ENCODE measurements around the gene DENND11.

DENND11 gene

DNA sequence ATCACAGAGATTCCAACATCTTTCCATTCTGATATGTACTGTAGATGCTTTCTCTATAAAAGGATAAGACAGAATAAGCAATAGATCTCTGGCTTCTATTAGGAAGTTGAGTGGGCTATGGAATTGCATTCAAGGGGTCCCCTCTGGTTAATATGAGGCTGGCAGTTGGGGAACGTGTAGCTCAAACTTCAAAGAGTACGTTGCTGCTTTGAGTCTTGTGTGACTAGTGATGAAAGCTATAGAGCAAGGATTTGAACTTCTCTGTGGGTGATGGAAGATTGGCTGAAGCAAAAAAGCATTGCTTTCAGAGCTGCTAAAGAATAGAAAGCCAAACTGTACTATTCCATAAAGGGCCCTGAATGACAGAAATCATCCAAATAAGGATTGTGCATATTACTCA lies 12.6 kb upstream of the DENND11 start:
- Histone ChIP-seq H3K9ac (ENCODE audit: insufficient read length, low read depth) (no peak overlapping the region), H3K4me1 (ENCODE audit: insufficient read depth, insufficient read length) (no peaks in the 10 kb centered on the region), H3K4me3 (ENCODE audit: insufficient read length, low read depth) (no peak overlapping the region), H3K27me3 (ENCODE audit: insufficient read depth, insufficient read length) (no peaks in the 10 kb centered on the region), H3K36me3 (ENCODE audit: insufficient read depth, insufficient read length, low read length) (no peaks in the 10 kb centered on the region), H3K9me3 (ENCODE audit: insufficient read depth, low read length) (no peaks in the 10 kb centered on the region)
- no peak for DNase-seq (ENCODE audit: low read depth, low spot score)
- no peak for TF ChIP-seq ZNF274 (IDR thresholded peaks at IDR 0.05; ENCODE audit: low read depth, low read length)
- TF ChIP-seq SUZ12 (IDR thresholded peaks at IDR 0.05; ENCODE audit: extremely low read depth, insufficient read depth, insufficient read length) = no peak
- no peak for TF ChIP-seq YY1 (IDR thresholded peaks at IDR 0.05; ENCODE audit: insufficient read depth, insufficient read length)

DNA sequence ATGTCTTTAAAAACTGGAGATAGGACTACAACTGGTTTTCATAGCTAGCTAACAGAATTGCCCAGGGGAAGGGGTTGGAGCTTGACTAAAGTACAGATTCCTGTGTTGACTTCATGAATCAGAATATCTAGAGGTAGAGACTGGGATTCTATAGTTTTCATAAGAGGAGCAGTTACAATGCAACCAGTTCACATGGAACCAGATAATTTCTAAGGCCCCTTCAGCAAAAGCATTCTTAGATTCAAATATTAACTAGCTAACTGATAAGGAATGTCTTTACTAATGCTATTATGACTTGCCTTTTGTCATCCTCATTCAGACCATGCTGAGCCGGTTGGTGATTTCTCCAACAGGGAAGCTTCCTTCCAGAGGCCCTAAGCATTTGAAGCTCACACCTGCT lies 11.9 kb upstream of the DENND11 start:
- no peak for TF ChIP-seq SUZ12 (IDR thresholded peaks at IDR 0.05; ENCODE audit: extremely low read depth, insufficient read depth, insufficient read length)
- no peak for TF ChIP-seq ZNF274 (IDR thresholded peaks at IDR 0.05; ENCODE audit: low read depth, low read length)
- no peak for TF ChIP-seq YY1 (IDR thresholded peaks at IDR 0.05; ENCODE audit: insufficient read depth, insufficient read length)
- no peaks in the 10 kb centered on the region for H3K36me3 ChIP-seq (ENCODE audit: insufficient read depth, insufficient read length, low read length)
- DNase-seq (ENCODE audit: low read depth, low spot score) = no peak
- H3K4me1 ChIP-seq (ENCODE audit: insufficient read depth, insufficient read length) = no peaks in the 10 kb centered on the region
- no peaks in the 10 kb centered on the region for H3K9me3 ChIP-seq (ENCODE audit: insufficient read depth, low read length)
- H3K27me3 ChIP-seq (ENCODE audit: insufficient read depth, insufficient read length) = no peaks in the 10 kb centered on the region
- no peak overlapping the region for H3K9ac ChIP-seq (ENCODE audit: insufficient read length, low read depth)
- H3K4me3 ChIP-seq (ENCODE audit: insufficient read length, low read depth) = no peak overlapping the region

DNA sequence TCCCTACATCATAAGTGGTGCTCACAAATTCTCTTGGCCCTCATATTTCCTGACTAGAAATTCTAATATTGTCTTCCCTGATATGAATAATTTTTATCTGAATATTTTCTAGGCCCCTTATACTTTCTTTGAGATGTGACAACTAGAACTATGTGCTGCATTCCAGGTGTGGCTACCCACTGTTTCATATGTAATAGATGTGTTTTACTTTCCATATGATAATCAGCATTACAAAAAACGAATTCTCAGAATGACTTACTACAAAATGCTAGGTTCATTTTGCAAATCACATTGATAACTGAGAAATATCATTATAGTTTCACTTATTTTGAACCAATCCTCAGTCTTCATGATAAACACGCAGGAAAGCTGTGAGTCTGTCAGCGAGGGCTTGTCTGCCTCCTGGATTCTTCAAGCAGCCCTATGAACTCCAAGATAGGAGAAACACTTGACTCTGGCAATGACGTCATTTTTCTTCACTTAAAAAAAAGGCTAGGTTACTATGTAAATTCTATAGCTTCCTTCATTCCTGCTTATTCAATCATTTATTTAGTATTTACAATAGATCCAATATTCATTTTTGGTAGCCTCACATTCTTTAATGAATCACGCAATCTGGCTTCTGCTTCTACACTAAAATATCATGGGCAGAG lies 10.8 kb upstream of the DENND11 start:
- Histone ChIP-seq H3K36me3 (ENCODE audit: insufficient read depth, insufficient read length, low read length) (no peaks in the 10 kb centered on the region), H3K4me3 (ENCODE audit: insufficient read length, low read depth) (no peak overlapping the region), H3K9me3 (ENCODE audit: insufficient read depth, low read length) (no peaks in the 10 kb centered on the region), H3K27me3 (ENCODE audit: insufficient read depth, insufficient read length) (no peaks in the 10 kb centered on the region), H3K9ac (ENCODE audit: insufficient read length, low read depth) (no peak overlapping the region), H3K4me1 (ENCODE audit: insufficient read depth, insufficient read length) (no peaks in the 10 kb centered on the region)
- no peak for DNase-seq (ENCODE audit: low read depth, low spot score)
- no peak for TF ChIP-seq ZNF274 (IDR thresholded peaks at IDR 0.05; ENCODE audit: low read depth, low read length)
- no peak for TF ChIP-seq YY1 (IDR thresholded peaks at IDR 0.05; ENCODE audit: insufficient read depth, insufficient read length)
- TF ChIP-seq SUZ12 (IDR thresholded peaks at IDR 0.05; ENCODE audit: extremely low read depth, insufficient read depth, insufficient read length) = no peak

DNA sequence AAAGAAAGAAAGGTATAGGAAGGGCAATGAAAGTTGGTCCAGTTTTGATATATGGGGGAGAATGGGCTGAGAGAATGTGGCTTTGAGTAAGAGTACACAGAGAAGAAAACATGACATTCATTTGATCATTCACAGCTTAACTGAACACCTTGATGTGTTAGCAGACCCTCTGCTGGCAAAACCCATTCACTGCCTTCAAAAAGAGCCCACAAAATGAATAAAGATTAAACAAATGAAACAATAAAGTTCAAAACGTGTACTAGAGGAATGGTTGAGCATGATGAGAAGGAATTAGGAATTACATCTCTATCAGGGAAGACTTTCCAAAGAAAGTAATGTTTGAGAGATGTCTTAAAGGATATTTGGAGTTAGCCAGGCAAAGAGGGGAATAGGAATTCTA lies 8.3 kb upstream of the DENND11 start:
- Histone ChIP-seq H3K27me3 (ENCODE audit: insufficient read depth, insufficient read length) (no peaks in the 10 kb centered on the region), H3K4me1 (ENCODE audit: insufficient read depth, insufficient read length) (no peaks in the 10 kb centered on the region), H3K36me3 (ENCODE audit: insufficient read depth, insufficient read length, low read length) (no peaks in the 10 kb centered on the region), H3K9me3 (ENCODE audit: insufficient read depth, low read length) (no peaks in the 10 kb centered on the region), H3K9ac (ENCODE audit: insufficient read length, low read depth) (no peak overlapping the region), H3K4me3 (ENCODE audit: insufficient read length, low read depth) (no peak overlapping the region)
- DNase-seq (ENCODE audit: low read depth, low spot score) = no peak
- TF ChIP-seq ZNF274 (IDR thresholded peaks at IDR 0.05; ENCODE audit: low read depth, low read length) (no peak), SUZ12 (IDR thresholded peaks at IDR 0.05; ENCODE audit: extremely low read depth, insufficient read depth, insufficient read length) (no peak), YY1 (IDR thresholded peaks at IDR 0.05; ENCODE audit: insufficient read depth, insufficient read length) (no peak)

DNA sequence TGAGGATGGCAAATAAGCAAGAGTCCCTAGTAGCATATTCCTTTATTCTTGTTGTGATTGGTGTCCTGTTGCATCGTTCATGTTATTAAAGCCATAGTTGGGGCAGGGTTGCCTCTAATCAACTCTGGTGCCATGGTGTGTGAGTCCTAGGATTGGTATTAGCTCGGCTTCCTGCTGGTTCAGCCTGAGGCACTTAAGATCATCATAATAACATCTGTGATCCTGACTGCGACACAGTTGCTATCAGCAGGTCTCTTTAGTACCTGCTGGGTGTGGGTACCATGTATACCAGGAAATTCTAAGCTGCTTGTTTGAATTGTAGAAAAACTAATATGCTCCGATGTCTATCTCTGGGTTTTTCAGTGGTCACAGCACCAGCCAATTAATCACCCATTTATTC lies 7.8 kb upstream of the DENND11 start:
- TF ChIP-seq ZNF274 (IDR thresholded peaks at IDR 0.05; ENCODE audit: low read depth, low read length) (no peak), YY1 (IDR thresholded peaks at IDR 0.05; ENCODE audit: insufficient read depth, insufficient read length) (no peak), SUZ12 (IDR thresholded peaks at IDR 0.05; ENCODE audit: extremely low read depth, insufficient read depth, insufficient read length) (no peak)
- no peak overlapping the region for H3K4me3 ChIP-seq (ENCODE audit: insufficient read length, low read depth)
- H3K27me3 ChIP-seq (ENCODE audit: insufficient read depth, insufficient read length) = no peaks in the 10 kb centered on the region
- no peaks in the 10 kb centered on the region for H3K36me3 ChIP-seq (ENCODE audit: insufficient read depth, insufficient read length, low read length)
- H3K9ac ChIP-seq (ENCODE audit: insufficient read length, low read depth) = no peak overlapping the region
- H3K9me3 ChIP-seq (ENCODE audit: insufficient read depth, low read length) = no peaks in the 10 kb centered on the region
- no peaks in the 10 kb centered on the region for H3K4me1 ChIP-seq (ENCODE audit: insufficient read depth, insufficient read length)
- no peak for DNase-seq (ENCODE audit: low read depth, low spot score)

DNA sequence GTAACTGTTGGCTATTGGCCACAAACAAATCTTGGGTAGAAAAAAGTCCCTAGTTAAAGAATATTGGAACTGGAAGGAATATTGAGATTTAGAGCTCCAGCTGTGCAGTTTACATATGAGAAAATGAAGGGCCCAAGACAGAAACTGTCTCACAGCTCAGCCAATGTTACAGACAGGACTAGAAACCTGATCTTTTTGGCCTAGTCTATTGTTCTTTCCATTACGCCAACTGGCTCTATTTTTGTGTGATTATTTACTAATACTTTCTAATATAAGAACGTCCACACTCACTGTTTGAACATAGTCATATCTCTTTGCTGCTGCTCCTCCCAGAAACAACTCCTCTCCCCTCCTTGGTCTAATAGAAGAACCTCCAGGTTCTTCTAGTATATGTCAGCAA lies 7.4 kb upstream of the DENND11 start:
- TF ChIP-seq YY1 (IDR thresholded peaks at IDR 0.05; ENCODE audit: insufficient read depth, insufficient read length) (no peak), SUZ12 (IDR thresholded peaks at IDR 0.05; ENCODE audit: extremely low read depth, insufficient read depth, insufficient read length) (no peak), ZNF274 (IDR thresholded peaks at IDR 0.05; ENCODE audit: low read depth, low read length) (no peak)
- Histone ChIP-seq H3K9ac (ENCODE audit: insufficient read length, low read depth) (no peak overlapping the region), H3K36me3 (ENCODE audit: insufficient read depth, insufficient read length, low read length) (no peaks in the 10 kb centered on the region), H3K27me3 (ENCODE audit: insufficient read depth, insufficient read length) (no peaks in the 10 kb centered on the region), H3K4me3 (ENCODE audit: insufficient read length, low read depth) (no peak overlapping the region), H3K4me1 (ENCODE audit: insufficient read depth, insufficient read length) (no peaks in the 10 kb centered on the region), H3K9me3 (ENCODE audit: insufficient read depth, low read length) (no peaks in the 10 kb centered on the region)
- no peak for DNase-seq (ENCODE audit: low read depth, low spot score)

DNA sequence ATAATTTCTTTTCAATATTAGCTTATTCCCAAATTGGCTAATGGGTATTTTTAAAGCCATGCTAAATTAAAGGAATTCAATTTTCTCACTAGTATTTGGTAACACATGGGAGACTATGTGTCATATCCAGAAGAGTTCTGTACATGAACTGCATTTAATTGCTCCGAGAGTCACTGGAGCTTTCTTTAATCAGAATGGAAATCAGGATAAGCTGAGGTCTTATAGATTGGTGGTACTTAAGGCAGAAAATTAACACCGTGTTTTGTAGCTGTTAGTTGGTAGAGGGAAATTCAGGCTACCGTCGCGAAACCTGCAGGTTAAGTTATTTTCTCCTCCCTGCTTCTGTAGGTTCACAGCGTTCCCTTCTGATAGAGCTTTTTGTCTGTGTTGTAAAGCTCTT lies 6.4 kb upstream of the DENND11 start, which contains the start of gene WEE2:
TSS of gene WEE2 (plus strand) at position 3 of the 400 bp plus-strand sequence. CDS start 406 bp downstream, outside the sequence.
- Histone ChIP-seq H3K36me3 (ENCODE audit: insufficient read depth, insufficient read length, low read length) (no peaks in the 10 kb centered on the region), H3K4me3 (ENCODE audit: insufficient read length, low read depth) (no peak within 1 kb of the TSS), H3K9ac (ENCODE audit: insufficient read length, low read depth) (no peak within 1 kb of the TSS), H3K9me3 (ENCODE audit: insufficient read depth, low read length) (no peaks in the 10 kb centered on the region), H3K27me3 (ENCODE audit: insufficient read depth, insufficient read length) (peaks cover 5% of the 10 kb centered on the region), H3K4me1 (ENCODE audit: insufficient read depth, insufficient read length) (no peaks in the 10 kb centered on the region)
- no peak for TF ChIP-seq ZNF274 (IDR thresholded peaks at IDR 0.05; ENCODE audit: low read depth, low read length)
- no peak for TF ChIP-seq SUZ12 (IDR thresholded peaks at IDR 0.05; ENCODE audit: extremely low read depth, insufficient read depth, insufficient read length)
- TF ChIP-seq YY1 (IDR thresholded peaks at IDR 0.05; ENCODE audit: insufficient read depth, insufficient read length) = no peak
- no peak for DNase-seq (ENCODE audit: low read depth, low spot score)
